ENCODE results near the gene DAND5. TPM values are rescaled to one million over a fixed set of nuclear protein-coding genes. Genes with fewer than 3 reads are reported as not detected.
A peak's percentile ranks its signal among the peaks of the same experiment; 100 is the strongest.

The DAND5 gene
- total and polyA plus RNA-seq, 2 donors (not counting 1 experiment from before 2014, with no cell fraction given): not detected

GRCh38 chr19:12952488-12953137 lies 16.8 kb upstream of the DAND5 start:
- Histone ChIP-seq H3K79me2 (ENCODE audit: control insufficient read depth, insufficient read depth, low read length) (peaks cover 11% of the 10 kb centered on the region), H3K9ac (ENCODE audit: low read length) (no peak overlapping the region), H4K20me1 (ENCODE audit: control insufficient read depth, insufficient read depth, low read length, poor library complexity, severe bottlenecking) (peaks cover 37% of the 10 kb centered on the region), H3K9me3 (ENCODE audit: control extremely low read depth in 1 of 3, control insufficient read depth in 2 of 3, insufficient read depth in 1 of 3, low read length in 2 of 3) (no peaks in the 10 kb centered on the region), H3K27ac (ENCODE audit: low read length in 2 of 2) (no peak overlapping the region), H3K4me1 (ENCODE audit: control insufficient read depth in 2 of 2, insufficient read depth in 2 of 2, low read length in 2 of 2) (peaks cover 21 to 33% of the 10 kb centered on the region in 2 donors), H3K4me2 (replicated peaks; ENCODE audit: low read depth, low read length, poor library complexity, severe bottlenecking) (no peak overlapping the region), H2AFZ (ENCODE audit: insufficient read depth, low read depth, low read length, poor library complexity, severe bottlenecking) (no peak overlapping the region), H3K27me3 (replicated peaks in 1 of 4; ENCODE audit: control extremely low read depth in 1 of 4, control insufficient read depth in 3 of 4, insufficient read depth in 4 of 4, low read length in 3 of 4) (no peaks in the 10 kb centered on the region), H3K36me3 (replicated peaks in 1 of 2; ENCODE audit: control extremely low read depth in 1 of 2, control insufficient read depth in 1 of 2, extremely low read depth in 1 of 2, insufficient read depth in 2 of 2, low read length in 1 of 2) (peaks cover 5 to 64% of the 10 kb centered on the region in 2 experiments), H3K4me3 (ENCODE audit: control extremely low read depth in 1 of 5, extremely low read depth in 1 of 5, insufficient read depth in 1 of 5, low read depth in 2 of 5, low read length in 4 of 5) (no peak overlapping the region)
- no peak for TF ChIP-seq EZH2 (IDR thresholded peaks at IDR 0.05; ENCODE audit: borderline replicate concordance, insufficient read depth, low read depth, low read length, poor library complexity, severe bottlenecking)
- no peak for TF ChIP-seq CTCF (IDR thresholded peaks at IDR 0.05)
- Mint-ChIP-seq H3K9me3 (ENCODE audit: insufficient read depth) (no peaks in the 10 kb centered on the region), H3K27ac (no peak overlapping the region), H3K4me1 (peaks cover 33% of the 10 kb centered on the region), H3K4me3 (no peak overlapping the region), H3K27me3 (no peaks in the 10 kb centered on the region)
- WGBS (ENCODE audit: insufficient coverage): 76% methylated on average over 5 of the region's 12 CpGs
- intact Hi-C loops (cut with micrococcal nuclease): no loop called here
- DNase-seq (no peak), ATAC-seq (ENCODE audit: low read depth) (no peak)
- POLR2A ChIA-PET: no interaction called here
- CTCF ChIA-PET: interaction anchor here (0.6 to 1.6 kb wide), 5 partner anchors 13 to 187 kb away, joined by 3 to 5 read pairs (median 3); no protein-coding TSS in a partner anchor

- TF ChIP-seq EZH2 (IDR thresholded peaks at IDR 0.05; ENCODE audit: borderline replicate concordance, insufficient read depth, low read depth, low read length, poor library complexity, severe bottlenecking): no peak
- TF ChIP-seq CTCF (IDR thresholded peaks at IDR 0.05): no peak
- H3K79me2 ChIP-seq (ENCODE audit: control insufficient read depth, insufficient read depth, low read length): peaks cover 4% of the 10 kb centered on the region
- no peak overlapping the region for H3K4me3 ChIP-seq (ENCODE audit: control extremely low read depth in 1 of 5, extremely low read depth in 1 of 5, insufficient read depth in 1 of 5, low read depth in 2 of 5, low read length in 4 of 5)
- Mint-ChIP-seq H3K27me3 (no peaks in the 10 kb centered on the region), H3K9me3 (ENCODE audit: insufficient read depth) (no peaks in the 10 kb centered on the region), H3K4me1 (peaks cover 31% of the 10 kb centered on the region), H3K4me3 (no peak overlapping the region), H3K27ac (no peak overlapping the region)
- no peak overlapping the region for H2AFZ ChIP-seq (ENCODE audit: insufficient read depth, low read depth, low read length, poor library complexity, severe bottlenecking)
- H4K20me1 ChIP-seq (ENCODE audit: control insufficient read depth, insufficient read depth, low read length, poor library complexity, severe bottlenecking): peaks cover 37% of the 10 kb centered on the region
- H3K27ac ChIP-seq (ENCODE audit: low read length in 2 of 2): peak overlapping the region in 1 of 2 donors; percentile 90
- intact Hi-C loops (cut with micrococcal nuclease): no loop called here
- ATAC-seq (ENCODE audit: low read depth) (no peak), DNase-seq (no peak)
- H3K27me3 ChIP-seq (replicated peaks in 1 of 4; ENCODE audit: control extremely low read depth in 1 of 4, control insufficient read depth in 3 of 4, insufficient read depth in 4 of 4, low read length in 3 of 4): no peaks in the 10 kb centered on the region
- 80% methylated on average over 5 of the region's 11 CpGs for WGBS (ENCODE audit: insufficient coverage)
- peaks cover 5 to 58% of the 10 kb centered on the region in 2 experiments for H3K36me3 ChIP-seq (replicated peaks in 1 of 2; ENCODE audit: control extremely low read depth in 1 of 2, control insufficient read depth in 1 of 2, extremely low read depth in 1 of 2, insufficient read depth in 2 of 2, low read length in 1 of 2)
- no peak overlapping the region for H3K4me2 ChIP-seq (replicated peaks; ENCODE audit: low read depth, low read length, poor library complexity, severe bottlenecking)
- H3K4me1 ChIP-seq (ENCODE audit: control insufficient read depth in 2 of 2, insufficient read depth in 2 of 2, low read length in 2 of 2): peaks cover 21 to 36% of the 10 kb centered on the region in 2 donors
- no peaks in the 10 kb centered on the region for H3K9me3 ChIP-seq (ENCODE audit: control extremely low read depth in 1 of 3, control insufficient read depth in 2 of 3, insufficient read depth in 1 of 3, low read length in 2 of 3)
- H3K9ac ChIP-seq (ENCODE audit: low read length): no peak overlapping the region
- POLR2A ChIA-PET: interaction anchor here (0.5 kb wide), 1 partner anchor 312 kb away, joined by 3 read pairs; no protein-coding TSS in a partner anchor
- CTCF ChIA-PET: interaction anchor here (0.6 to 1.6 kb wide), 4 partner anchors 13 to 180 kb away, joined by 3 to 5 read pairs (median 4); no protein-coding TSS in a partner anchor
Measured at GRCh38 chr19:12953138-12953798, 16.1 kb upstream of the DAND5 start.

All from B cell (primary cell).